RPMI8226 (cell line): ENCODE measurements around the gene MAN1B1.
A peak's percentile ranks its signal among the peaks of the same experiment; 100 is the strongest.

Experiments
- DNase-seq: peaks from one replicate; pipeline ENCODE4 v3.0.0-alpha.2; 2015

The MAN1B1 gene

DNA sequence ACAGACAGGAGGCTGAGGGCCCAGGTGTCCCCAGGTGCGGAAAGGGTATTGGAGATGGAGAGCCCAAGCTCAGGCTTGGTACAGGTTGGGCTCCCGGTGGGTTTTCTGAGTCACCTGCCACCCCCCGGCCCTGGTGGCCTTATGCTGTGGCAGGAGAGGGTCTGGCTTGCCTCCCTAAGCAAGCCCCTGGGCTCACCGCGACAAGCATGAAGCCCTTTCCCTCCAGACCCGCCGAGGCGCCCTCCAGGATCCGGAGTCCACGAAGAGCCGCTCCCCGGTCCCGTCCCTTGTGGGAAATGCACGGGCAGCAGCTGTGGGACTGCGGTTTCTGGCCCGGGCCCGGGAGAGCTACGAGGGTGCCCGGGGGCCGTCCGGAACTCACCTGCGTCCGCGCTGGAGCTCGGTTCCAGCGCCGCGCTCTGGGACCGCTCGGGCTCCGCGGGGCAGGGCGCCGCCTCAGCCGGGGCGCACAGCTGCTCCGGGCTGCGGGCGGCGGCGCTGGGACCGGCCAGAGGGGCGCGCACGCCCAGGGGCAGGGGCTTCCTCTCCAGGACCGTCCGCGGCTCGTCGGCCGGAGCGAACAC is 17.2 kb upstream of the MAN1B1 start:
- peak; percentile 56 for DNase-seq

DNA sequence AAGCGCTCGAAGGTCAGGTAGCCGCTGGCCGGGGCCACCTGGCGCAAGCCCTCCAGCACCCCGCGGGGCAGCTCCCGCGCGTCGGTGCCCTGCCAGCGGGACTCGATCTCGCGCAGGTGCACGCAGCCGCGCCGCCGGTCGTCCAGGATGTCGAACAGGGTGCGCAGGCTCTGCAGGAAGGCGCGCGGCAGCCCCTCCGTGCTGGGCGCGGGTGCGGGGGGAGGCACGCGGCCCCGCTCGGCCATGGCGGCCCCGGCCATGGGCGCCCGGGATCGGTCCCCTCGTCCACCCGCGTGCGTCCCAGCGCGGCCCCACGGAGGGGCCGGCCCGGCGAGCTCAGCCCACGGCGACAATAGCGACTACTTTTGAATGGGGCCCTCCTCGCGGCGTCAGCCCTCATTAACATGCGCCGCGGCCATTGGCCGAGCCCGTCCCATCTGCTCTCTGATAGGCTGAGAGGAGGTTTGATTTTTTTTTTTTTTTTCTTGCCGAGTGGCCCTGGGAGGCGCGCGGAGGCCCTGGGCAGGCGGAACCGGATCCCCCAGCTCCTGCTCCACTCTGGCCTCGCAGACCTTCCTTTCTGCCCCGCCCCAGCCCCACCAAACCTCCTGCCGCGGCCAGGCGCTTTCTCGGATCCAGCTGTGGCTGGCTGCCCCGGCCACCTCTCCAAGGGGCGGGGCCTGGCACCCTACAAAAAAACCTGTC is 16.4 kb upstream of the MAN1B1 start, which contains the start of gene SAPCD2:
Gene SAPCD2, minus strand, starts transcription at position 357 of the 705 bp plus-strand sequence. Its CDS starts 97 bp downstream, at position 260.
- DNase-seq = peak; percentile 98

- no peak for DNase-seq
These were observed 15.9 kb upstream of the MAN1B1 start for GRCh38 chr9:137070906-137071275.

DNA sequence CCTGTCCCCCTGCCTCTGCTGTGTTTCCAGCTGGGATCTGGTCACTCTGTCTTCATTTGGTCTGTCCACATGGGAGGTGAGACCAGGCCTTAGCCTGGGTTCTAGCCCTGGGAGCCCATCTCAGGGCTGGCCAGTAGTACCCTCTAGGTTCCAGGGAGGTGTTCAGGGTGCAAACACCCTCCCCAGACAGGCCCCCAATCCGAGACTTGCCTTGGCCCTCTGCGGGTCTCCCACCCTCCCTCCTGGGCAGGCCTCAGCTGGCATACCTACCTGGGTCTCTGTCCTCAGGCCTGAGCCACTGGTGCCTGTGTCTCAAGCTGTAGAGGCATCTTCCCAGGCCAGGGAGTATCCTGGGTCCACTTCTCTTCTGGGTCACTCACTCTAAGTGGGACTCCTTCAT is 15.5 kb upstream of the MAN1B1 start:
- DNase-seq = no peak

DNA sequence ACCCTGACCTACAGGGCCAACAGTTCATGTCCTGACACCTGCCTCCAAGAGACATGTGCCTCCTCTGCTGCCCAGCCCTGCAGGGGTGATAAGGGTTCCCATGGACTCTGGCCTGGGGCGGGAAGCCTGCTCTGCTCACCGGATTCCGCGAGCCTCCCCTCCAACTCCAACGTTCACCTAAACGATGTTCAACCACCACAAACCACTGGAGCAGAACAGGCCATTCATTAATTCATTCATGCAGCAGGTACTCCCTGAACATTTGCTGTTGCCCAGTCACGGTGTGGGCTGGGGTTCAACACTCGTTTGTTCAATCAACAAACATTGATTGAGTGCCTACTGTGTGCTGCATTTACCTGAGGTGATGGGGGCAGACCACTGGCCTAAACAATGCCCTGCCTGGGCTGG is 12.8 kb upstream of the MAN1B1 start:
- DNase-seq = no peak

DNA sequence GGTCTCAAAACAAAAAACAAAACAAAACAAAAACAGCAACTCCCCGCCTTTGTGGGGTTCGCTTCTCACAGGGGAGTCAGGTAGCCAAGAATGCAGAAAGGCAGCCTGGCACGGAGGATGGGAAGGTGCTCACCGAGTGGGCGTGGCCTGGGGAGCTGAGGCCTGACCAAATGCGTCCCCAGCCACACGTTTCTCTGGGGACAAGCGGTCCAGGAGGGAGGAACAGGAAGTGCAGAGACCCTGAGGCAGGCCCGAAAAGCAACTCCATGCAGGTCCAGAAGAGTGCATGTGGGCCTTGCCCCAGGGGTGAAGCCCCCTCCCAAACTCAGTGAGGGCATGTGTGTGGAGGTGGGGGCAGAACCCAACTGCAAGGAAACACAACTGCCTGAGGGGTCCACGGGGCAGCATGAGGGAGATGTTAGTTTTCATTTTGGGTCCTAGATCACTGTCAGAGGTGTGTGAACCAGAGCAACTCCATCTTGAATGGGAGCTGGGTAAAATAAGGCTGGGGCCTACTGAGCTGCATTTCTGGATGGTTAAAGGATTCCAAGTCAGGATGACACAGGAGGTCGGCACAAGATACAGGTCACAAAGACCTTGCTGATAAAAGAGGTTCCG is 12.0 kb upstream of the MAN1B1 start:
- no peak for DNase-seq

DNA sequence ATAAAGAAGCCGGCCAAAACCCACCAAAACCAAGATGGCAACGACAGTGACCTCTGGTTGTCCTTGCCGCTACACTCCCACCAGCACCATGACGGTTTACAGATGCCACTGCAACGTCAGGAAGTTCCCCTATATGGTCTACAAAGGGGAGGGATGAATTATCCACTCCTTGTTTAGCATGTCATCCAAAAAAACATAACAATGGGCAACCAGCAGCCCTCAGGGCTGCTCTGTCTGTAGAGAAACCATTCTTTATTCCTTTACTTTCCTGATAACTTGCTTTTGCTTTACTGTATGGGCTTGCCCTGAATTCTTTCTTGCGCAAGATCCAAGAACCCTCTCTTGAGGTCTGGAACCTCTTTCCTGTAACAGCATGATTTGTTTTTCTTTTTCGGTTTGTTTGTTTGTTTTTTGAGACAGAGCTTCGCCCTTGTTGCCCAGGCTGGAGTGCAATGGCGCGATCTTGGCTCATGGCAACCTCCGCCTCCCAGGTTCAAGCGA is 11.5 kb upstream of the MAN1B1 start:
- DNase-seq = no peak

DNA sequence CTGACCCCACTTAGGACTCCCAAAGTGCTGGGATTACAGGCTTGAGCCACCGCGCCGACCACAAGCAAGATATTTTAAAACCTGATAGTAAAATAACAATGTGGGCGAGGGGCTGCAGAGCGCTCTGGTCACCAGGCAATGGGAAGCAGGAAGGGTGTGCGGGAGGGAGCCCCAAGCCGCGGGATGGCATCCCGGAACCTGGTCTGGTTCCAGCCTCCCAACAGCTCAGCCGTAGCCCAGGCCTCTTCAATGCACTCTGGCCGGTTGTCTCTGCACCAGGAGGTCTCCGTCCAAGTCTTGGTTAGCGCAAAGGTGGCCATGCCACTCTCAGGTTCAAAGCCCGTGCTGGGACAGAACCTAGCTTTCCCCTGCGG is 10.2 kb upstream of the MAN1B1 start:
- no peak for DNase-seq

- peak; percentile 80 for DNase-seq
These were observed 9.6 kb upstream of the MAN1B1 start, which contains the start of gene UAP1L1 for GRCh38 chr9:137077010-137077747. Gene UAP1L1, plus strand, starts transcription at chr9:137077517. Its CDS starts 16 bp downstream, at chr9:137077533.

GRCh38 chr9:137077758-137078693 is 8.8 kb upstream of the MAN1B1 start:
- DNase-seq = no peak

DNA sequence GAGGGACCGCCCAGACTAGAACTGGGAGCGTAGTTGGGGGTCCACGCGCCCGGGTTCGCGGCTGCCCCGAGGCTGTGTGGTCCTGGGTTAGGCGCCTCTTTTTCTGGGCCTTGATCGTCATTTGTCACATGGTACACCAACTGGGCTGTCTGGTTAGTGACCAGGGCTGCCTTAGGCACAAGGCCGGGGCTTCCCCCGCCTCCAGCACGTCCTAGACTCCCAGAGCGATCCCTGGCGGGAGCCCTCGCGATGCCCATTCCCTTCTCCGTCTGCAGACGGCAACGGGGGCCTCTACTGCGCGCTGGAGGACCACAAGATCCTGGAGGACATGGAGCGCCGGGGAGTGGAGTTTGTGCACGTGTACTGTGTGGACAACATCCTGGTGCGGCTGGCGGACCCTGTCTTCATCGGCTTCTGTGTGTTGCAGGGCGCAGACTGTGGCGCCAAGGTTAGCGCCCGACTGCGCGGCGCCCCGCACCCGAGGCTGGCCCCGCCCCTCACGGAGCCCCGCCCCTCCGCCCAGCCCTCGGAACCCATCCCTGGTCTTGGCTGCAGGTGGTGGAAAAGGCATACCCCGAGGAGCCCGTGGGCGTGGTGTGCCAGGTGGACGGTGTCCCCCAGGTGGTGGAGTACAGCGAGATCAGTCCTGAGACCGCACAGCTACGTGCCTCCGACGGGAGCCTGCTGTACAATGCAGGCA is 7.9 kb upstream of the MAN1B1 start:
- DNase-seq = no peak

GRCh38 chr9:137079401-137079787 is 7.4 kb upstream of the MAN1B1 start:
- DNase-seq = no peak

- no peak for DNase-seq
These were observed 6.3 kb upstream of the MAN1B1 start for GRCh38 chr9:137080260-137081122.

- DNase-seq = no peak
These were observed 4.4 kb upstream of the MAN1B1 start for GRCh38 chr9:137082222-137082924.

- no peak for DNase-seq
These were observed 3.9 kb upstream of the MAN1B1 start for GRCh38 chr9:137082925-137083290.

GRCh38 chr9:137083394-137084004 is 3.3 kb upstream of the MAN1B1 start:
- DNase-seq = no peak

- DNase-seq = no peak
These were observed 2.3 kb upstream of the MAN1B1 start for GRCh38 chr9:137084526-137084925.

DNA sequence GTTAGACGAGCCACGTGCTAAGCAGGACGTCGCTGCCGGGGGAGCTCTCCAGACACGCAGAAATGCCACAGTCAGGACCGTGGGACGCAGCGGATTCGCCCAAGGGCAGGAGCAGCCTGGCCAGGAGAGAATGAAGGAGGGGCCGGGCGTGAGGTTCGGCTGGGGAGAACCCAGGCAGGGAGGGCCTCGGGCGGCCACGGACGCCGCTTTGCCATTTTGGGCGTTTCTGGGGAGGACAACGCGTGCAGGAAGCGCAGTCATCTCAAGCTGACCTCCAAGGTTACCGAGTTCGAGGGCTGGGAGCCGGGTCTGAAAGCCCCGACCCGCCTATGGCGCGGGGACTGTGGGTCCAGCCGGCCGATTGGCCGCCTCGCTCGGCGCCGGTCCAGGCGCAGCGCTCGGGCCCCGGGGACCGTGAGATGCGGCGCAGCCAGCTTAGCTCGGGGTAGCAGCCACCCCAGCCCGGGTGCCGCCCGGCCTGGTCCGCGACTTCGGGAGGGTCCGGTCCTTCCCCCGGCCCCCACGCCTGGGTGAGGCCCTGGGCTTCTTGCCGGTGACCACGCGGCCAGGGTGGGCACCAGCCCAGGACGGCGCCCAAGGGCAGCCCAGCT is 760 bp upstream of the MAN1B1 start:
- peak; percentile 61 for DNase-seq

DNA sequence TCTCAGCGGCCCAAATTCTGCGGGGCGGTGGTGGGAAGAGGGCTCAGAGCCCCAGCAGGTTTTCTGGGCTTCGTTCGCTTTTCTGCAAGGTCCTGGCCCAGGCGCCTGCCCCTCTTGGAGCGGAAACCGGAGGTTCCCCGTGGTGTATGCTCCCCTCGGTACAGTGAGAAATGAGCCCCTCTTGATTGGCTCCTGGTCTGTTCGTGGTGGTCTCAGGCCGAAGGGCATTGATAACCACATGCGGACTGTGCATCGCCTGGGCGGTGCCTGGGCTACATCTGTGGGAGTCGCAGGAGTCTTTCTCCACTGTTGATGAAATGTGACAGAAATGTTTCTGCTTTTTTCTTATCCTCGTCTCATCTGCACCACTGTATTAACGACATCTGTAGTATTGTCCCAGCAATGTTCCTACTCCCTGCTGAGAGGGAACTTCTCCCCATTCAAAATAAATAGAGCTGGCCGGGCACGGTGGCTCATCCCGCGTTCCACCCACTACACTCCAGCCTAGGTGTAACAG is 682 bp downstream of the MAN1B1 start:
- DNase-seq = no peak
